BJ (cell line): Measurements from ENCODE around the gene RPS6KC1. TPM values are rescaled to one million over a fixed set of nuclear protein-coding genes. Genes with fewer than 3 reads are reported as not detected.
"Not testable (repeated sequence)": the region's sequence is repeated elsewhere in the genome, so short reads cannot be mapped to it uniquely, and the experiment has no call there.

Experiments used
- CTCF ChIA-PET: fragments of 350-600 bp; formaldehyde crosslinking; extraction: SDS; loops from one replicate; lab custom pipeline; 2021; ENCODE audit warnings: antibody characterized with exemption, inconsistent platforms; lab: Yijun Ruan, JAX
- POLR2A ChIA-PET: fragments of 300-600 bp; sonication (Branson Sonifier 250); formaldehyde crosslinking; extraction: SDS; loops from one replicate; lab custom pipeline; 2021; ENCODE audit warnings: antibody characterized with exemption; lab: Charles Lee
- DNase-seq: peaks from one replicate; pipeline ENCODE4 v3.0.0-alpha.2; 2011; ENCODE audit warnings: low read depth
- H3K27me3 ChIP-seq: 2 replicates; pipeline ENCODE4 v1.6.0; 2011; ENCODE audit warnings: low read length; ENCODE audit not compliant: control insufficient read depth, insufficient read depth
- H3K36me3 ChIP-seq: 2 replicates; pipeline ENCODE4 v1.5.1; 2011; ENCODE audit warnings: low read length; ENCODE audit not compliant: control insufficient read depth, insufficient read depth
- H3K4me3 ChIP-seq: 2 replicates; pipeline ENCODE4 v1.5.1; 2011; ENCODE audit warnings: low read depth, mild to moderate bottlenecking, control low read depth, low read length
- CTCF ChIP-seq: IDR thresholded peaks from 2 replicates; pipeline ENCODE4 v1.5.1; 2011; ENCODE audit warnings: low read depth, mild to moderate bottlenecking, control low read depth, inconsistent platforms, low read length, moderate library complexity; ENCODE audit not compliant: insufficient read depth
- polyA plus RNA-seq: library from polyadenylated mRNA; depleted of rRNA; stranded (reverse); fragments of >200 nt; gene quantifications from 2 replicates; pipeline ENCODE4 v1.2.3, GENCODE V29; 2011

The RPS6KC1 gene
- polyA plus RNA-seq, 1 experiment, result 6.7 TPM

GRCh38 chr1:213095467-213095866 is 44.4 kb downstream of the RPS6KC1 start:
- H3K27me3 ChIP-seq, result no peaks in the 10 kb centered on the region
- no peak overlapping the region for H3K4me3 ChIP-seq
- ChIA-PET POLR2A (no interaction called here), CTCF (no interaction called here)
- TF ChIP-seq CTCF, result no peak
- no peaks in the 10 kb centered on the region for H3K36me3 ChIP-seq
- no peak for DNase-seq

GRCh38 chr1:213099682-213100399 is 48.8 kb downstream of the RPS6KC1 start:
- ChIA-PET CTCF (no interaction called here), POLR2A (no interaction called here)
- Histone ChIP-seq H3K36me3 (no peaks in the 10 kb centered on the region), H3K27me3 (no peaks in the 10 kb centered on the region), H3K4me3 (no peak overlapping the region)
- DNase-seq, result no peak
- TF ChIP-seq CTCF, result no peak

DNA sequence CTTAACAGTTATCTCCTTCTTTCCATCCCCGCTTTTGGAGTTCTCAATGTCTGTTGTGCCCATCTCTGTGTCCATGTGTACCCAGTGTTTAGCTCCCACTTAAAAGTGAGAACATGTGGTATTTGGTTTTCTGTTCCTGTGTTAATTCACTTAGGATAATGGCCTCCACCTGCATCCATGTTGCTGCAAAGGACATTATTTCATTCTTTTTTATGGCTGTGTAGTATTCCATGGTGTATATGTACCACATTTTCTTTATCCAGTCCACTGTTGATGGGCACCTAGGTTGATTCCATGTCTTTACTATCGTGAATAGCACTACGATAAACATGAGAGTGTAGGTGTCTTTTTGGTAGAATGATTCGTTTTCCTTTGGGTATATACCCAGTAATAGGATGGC is 49.5 kb downstream of the RPS6KC1 start:
- H3K27me3 ChIP-seq, POLR2A ChIA-PET, H3K4me3 ChIP-seq, H3K36me3 ChIP-seq, CTCF ChIA-PET, DNase-seq: not testable (repeated sequence)

DNA sequence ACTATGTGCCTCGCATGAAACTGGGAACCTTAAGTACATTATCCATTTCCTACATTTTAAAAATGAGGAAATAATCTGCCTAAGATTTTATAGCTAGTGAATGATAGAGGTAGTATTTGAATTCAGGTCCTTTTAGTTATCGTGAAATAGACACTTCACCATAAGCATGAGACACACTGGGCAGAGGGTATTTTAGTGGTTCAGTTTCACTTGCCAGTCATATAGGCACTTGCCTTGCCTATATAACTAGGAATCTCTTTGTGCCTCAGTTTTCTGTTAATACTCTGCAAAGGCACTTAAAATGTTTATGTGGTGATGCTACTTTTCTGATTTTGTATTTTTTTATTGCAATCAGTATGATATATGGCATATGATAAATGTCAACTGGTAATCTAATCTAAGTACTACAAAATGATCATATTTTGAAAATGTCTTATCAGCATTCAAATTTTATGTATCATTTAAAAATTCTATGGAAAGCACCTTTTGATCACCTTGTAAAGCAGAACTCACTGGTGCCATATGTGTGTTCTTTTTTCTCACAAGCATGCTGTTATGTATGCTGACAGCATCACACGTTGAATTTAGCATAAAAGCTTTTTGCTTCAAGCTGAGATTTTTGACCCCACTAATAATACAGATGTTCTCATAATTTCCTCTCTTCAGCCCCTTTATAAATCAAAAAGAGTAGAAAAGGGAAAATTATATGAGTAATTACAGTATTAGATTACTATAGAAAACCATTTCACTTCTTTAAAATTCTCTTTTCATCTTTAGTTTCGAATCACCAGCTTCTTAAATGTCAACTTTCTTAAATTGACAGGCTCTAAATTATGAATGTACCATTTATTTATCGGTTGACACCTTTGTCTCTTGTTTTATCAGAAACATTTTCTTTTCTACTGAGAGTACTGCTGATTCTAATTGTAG is 52.6 kb downstream of the RPS6KC1 start:
- TF ChIP-seq CTCF, result no peak
- ChIA-PET CTCF (interaction anchor here (0.7 to 0.9 kb wide), 2 partner anchors 37 to 1423 kb away, joined by 3 read pairs; no protein-coding TSS in a partner anchor), POLR2A (no interaction called here)
- no peak overlapping the region for H3K4me3 ChIP-seq
- H3K36me3 ChIP-seq, result no peaks in the 10 kb centered on the region
- H3K27me3 ChIP-seq, result no peaks in the 10 kb centered on the region
- no peak for DNase-seq

DNA sequence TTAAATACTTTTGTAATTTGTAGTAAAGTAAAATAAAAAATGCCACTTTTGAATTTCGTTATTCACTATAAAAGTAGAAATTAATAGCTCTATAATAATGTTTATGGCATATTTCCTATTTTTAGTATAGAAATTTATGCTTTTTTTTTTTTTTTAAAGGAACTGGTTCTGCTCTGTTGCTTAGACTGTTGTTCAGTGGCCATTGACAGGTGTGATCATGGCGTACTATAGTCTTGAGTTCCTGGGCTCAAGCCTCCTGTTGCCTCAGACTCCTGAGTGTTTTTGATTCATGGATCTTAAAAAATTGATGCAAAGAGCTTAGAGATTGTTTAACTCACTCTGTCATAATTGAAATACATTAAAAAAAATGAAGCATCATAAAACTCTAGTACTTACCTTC is 53.6 kb downstream of the RPS6KC1 start:
- CTCF ChIA-PET, result no interaction called here

More for the DNA sequence above, 53.6 kb downstream of the RPS6KC1 start:
- TF ChIP-seq CTCF, result no peak
- no peaks in the 10 kb centered on the region for H3K27me3 ChIP-seq
- no peak for DNase-seq
- POLR2A ChIA-PET, result no interaction called here
- no peak overlapping the region for H3K4me3 ChIP-seq
- no peaks in the 10 kb centered on the region for H3K36me3 ChIP-seq
